GM12874 (cell line): Measurements from ENCODE around the gene NR1H4.

Source experiments
- CTCF ChIP-seq: IDR thresholded peaks from 2 replicates; pipeline ENCODE4 v1.5.1; 2011; ENCODE audit warnings: low read depth, mild to moderate bottlenecking, control low read depth, low read length, moderate library complexity; ENCODE audit not compliant: insufficient read depth

Gene NR1H4

GRCh38 chr12:100534625-100535227, 61.1 kb downstream of the NR1H4 start:
- no peak for TF ChIP-seq CTCF

GRCh38 chr12:100539202-100539601, 65.5 kb downstream of the NR1H4 start:
- TF ChIP-seq CTCF: no peak

GRCh38 chr12:100544165-100544564, 70.5 kb downstream of the NR1H4 start:
- no peak for TF ChIP-seq CTCF

GRCh38 chr12:100545092-100545491, 71.4 kb downstream of the NR1H4 start:
- TF ChIP-seq CTCF: no peak

- TF ChIP-seq CTCF: no peak
Measured at GRCh38 chr12:100553936-100554335, 80.3 kb downstream of the NR1H4 start.

- TF ChIP-seq CTCF: no peak
Measured at GRCh38 chr12:100554608-100555077, 81.0 kb downstream of the NR1H4 start.

- no peak for TF ChIP-seq CTCF
Measured at GRCh38 chr12:100555722-100556121, 82.1 kb downstream of the NR1H4 start.
